Measurements from ENCODE around the gene PTPRG.

PTPRG gene

GRCh38 chr3:61593446-61594029 is 32.2 kb downstream of the PTPRG start:
- no peak for DNase-seq

- DNase-seq, result no peak
These were observed 33.0 kb downstream of the PTPRG start for GRCh38 chr3:61594144-61594963.

GRCh38 chr3:61594964-61595285 is 33.6 kb downstream of the PTPRG start:
- no peak for DNase-seq

- DNase-seq, result no peak
These were observed 33.9 kb downstream of the PTPRG start for GRCh38 chr3:61595288-61595687.

- DNase-seq, result no peak
These were observed 34.5 kb downstream of the PTPRG start for GRCh38 chr3:61595826-61596225.

GRCh38 chr3:61597906-61598305 is 36.5 kb downstream of the PTPRG start:
- DNase-seq, result no peak

GRCh38 chr3:61600195-61600594 is 38.8 kb downstream of the PTPRG start:
- no peak for DNase-seq

- no peak for DNase-seq
These were observed 40.5 kb downstream of the PTPRG start for GRCh38 chr3:61601831-61602230.

- no peak for DNase-seq
These were observed 41.1 kb downstream of the PTPRG start for GRCh38 chr3:61602466-61602865.

GRCh38 chr3:61605589-61606175 is 44.3 kb downstream of the PTPRG start:
- DNase-seq, result no peak

GRCh38 chr3:61606196-61606595 is 44.8 kb downstream of the PTPRG start:
- no peak for DNase-seq

- no peak for DNase-seq
These were observed 46.7 kb downstream of the PTPRG start for GRCh38 chr3:61608072-61608471.

- no peak for DNase-seq
These were observed 47.3 kb downstream of the PTPRG start for GRCh38 chr3:61608711-61609110.

GRCh38 chr3:61610316-61610715 is 48.9 kb downstream of the PTPRG start:
- no peak for DNase-seq

- no peak for DNase-seq
These were observed 51.1 kb downstream of the PTPRG start for GRCh38 chr3:61612211-61613194.

GRCh38 chr3:61613666-61614065 is 52.3 kb downstream of the PTPRG start:
- DNase-seq, result no peak

GRCh38 chr3:61615643-61616042 is 54.3 kb downstream of the PTPRG start:
- no peak for DNase-seq

GRCh38 chr3:61616586-61616985 is 55.2 kb downstream of the PTPRG start:
- DNase-seq, result no peak

GRCh38 chr3:61617041-61617440 is 55.7 kb downstream of the PTPRG start:
- DNase-seq, result no peak

GRCh38 chr3:61617651-61618050 is 56.3 kb downstream of the PTPRG start:
- no peak for DNase-seq

GRCh38 chr3:61618231-61618630 is 56.9 kb downstream of the PTPRG start:
- DNase-seq, result no peak

GRCh38 chr3:61618871-61619270 is 57.5 kb downstream of the PTPRG start:
- DNase-seq, result no peak

- no peak for DNase-seq
These were observed 58.7 kb downstream of the PTPRG start for GRCh38 chr3:61620073-61620472.
